ENCODE measurements around the gene UBL3.
A peak's percentile ranks its signal among the peaks of the same experiment; 100 is the strongest.

Gene UBL3

DNA sequence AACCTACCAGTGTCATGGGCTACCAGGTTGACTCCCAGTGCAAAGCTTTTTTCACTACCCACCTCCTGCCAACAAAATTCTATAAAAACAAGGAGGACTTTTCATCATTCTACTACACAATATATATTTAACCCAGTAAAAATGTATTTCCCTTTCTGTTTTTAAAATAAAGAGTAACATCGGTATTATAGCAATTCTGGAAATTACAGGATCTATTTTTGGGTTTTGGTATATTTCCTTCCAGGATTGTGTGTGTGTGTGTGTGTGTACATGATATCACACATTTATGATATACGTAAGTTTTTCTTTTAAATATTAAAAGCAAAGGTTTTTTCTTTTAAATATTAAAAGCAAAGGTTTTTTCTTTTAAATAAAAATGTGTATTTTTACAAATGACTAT, 6.0 kb upstream of the UBL3 start:
- no peak for DNase-seq

DNA sequence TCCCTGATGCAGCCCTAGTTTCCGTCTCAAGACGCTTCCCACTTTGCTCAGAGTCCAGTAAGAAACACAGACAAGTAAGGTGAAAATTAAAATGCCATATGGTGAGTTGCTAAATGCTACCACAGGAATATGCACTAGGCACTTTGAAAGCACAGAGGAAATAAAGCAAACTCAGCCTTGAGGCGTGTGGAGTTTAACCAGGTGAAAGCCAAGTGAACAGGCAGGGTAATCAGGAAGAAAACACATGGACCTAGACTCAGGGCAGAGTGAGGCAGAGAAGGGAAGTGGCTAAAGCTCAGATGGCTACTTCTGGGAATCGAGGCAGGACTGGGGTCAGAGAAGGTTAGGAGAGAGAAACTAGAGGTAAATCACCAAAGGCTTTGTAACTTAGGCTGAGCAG, 5.4 kb upstream of the UBL3 start:
- DNase-seq: no peak

DNA sequence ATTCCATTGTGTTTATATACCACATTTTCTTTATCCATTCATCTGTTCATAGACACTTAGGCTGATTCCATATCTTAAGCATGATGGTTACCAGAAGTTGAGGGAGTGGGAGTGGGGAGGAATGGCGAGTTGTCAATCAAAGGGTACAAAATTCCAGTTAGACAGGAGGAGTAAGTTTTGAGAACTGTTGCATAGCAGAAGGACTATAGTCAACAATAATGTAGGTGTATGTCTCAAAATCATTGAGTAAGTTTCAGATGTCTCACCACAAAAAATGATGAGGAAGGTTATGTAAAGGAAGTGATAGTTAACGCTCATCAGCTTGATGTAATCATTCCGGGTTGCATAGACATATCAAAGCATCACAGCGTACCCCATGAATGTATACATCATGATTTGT, 4.6 kb upstream of the UBL3 start:
- DNase-seq: no peak

DNA sequence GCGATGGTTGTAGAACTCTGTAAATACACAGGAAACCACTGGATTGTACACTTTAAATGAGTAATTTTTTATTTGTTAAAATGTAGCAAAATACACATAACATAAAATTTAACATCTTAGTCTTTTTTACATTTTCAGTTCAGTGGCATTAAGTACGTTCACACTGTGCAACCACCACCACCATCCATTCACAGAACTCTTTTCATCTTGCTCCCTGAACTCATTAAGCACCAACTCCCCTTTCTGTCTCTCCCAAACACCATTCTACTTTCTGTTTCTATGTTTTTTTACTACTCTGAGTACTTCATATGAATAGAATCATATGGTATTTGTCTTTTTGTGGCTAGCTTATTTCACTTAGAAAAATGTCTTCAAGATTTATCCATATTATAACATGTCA, 2.7 kb upstream of the UBL3 start:
- no peak for DNase-seq

DNA sequence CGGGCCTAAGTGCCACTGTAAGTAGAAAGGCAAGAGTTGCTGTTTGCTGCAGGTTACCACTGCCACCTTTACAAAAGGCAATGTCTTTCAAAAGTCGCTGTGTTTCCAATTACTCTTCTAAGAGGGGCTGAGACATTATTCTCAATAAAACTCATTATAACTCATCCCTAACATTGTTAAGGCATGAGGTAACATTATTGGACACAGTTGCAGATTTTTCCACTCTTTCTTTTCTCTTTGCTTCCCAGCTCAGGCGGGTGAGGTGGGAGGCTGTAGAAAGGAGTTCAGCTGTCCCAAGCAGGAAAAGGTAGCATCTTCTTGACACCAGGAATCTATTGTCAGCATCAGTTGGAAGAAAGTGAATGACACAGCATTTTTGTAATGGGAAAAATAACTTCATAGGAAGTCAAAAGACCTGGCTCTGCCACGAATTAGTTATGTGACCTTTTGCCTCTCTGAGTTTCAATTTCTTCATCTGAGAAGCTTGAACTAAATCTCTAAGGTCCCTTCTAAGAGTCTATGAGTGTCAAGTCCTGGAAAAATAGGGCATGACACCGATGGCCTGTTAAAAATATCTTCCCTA, 2.1 kb upstream of the UBL3 start:
- DNase-seq: no peak

- peak in 1 of 2 experiments; percentile 4 for DNase-seq
These were observed 645 bp downstream of the UBL3 start for GRCh38 chr13:29849731-29850212.

DNA sequence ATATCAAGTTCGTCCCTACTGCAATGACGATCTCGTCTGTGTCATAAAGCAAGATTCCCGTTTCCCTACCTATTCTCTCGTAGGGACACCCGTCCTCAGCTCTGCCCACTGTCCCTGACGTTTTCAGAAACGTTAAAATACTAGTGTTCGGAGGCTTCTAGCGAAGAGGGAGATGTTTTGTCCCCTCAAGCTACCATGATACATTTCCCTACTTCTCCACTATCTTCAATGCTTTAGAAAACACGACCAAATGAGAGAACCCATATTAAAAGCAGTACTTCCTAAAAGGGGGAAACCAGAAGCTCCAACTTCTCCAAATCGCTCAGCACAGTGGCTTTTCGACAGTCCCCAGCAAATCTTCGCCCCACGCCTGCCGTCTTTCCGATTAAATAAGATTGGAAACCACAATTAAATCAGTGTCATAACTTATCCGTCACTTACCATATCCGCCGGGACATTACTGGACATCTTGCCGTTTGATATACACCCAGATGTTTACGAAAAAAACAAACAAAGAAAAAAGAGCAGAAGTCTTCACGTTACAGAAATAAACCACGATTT, 1.3 kb downstream of the UBL3 start:
- no peak for DNase-seq

DNA sequence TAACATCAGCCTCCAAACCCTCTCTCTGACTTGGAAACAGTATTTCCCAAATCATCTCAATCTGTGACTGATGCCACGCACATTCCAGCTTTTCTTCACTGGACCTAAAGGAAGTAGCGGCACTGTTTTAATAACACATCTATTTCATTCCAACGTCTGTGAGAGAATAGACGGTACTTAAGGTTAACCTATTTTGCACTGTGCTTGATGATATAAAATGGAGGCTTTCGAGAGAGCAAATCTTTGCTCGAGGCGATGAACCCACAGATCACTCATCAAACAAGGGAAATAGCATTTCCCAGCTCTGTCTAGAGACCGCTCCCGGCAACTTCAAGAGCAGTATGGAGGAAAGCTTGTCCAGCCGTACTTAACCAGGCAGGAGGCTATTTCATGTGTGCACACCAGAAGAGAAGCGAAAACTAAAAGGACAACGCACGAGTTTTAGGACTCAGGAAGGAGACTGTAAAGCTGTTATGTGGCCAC, 2.9 kb downstream of the UBL3 start:
- no peak for DNase-seq

GRCh38 chr13:29846475-29847256, 3.8 kb downstream of the UBL3 start:
- DNase-seq: no peak

DNA sequence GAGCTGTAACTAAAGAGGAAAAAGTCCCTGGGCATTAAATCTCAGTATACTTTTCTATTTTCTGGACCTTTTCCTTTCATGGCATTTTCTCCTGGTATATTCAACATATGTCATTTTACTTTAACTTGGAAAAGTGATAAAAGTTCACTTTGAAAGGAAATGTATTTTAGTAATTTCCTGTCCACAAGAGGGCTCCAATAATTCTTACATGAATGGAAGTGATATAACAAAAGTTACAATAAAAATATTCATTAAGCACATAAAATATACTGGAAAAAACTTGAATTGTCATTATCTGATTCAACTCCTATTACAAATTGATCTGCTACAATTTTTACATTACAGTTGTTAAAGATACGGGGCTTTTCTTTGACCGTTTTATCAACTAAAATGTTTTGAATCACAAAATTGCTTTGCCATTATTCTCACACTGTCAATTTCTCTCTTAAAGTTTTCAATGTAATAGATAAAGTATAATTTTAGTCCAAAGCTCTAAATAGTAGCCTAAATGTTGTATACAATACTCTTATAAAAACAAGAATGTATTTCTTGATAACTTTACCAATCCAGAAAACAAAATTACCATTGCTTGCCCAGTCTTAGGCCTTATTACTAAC, 4.9 kb downstream of the UBL3 start:
- DNase-seq: no peak

- DNase-seq: no peak
These were observed 6.0 kb downstream of the UBL3 start for GRCh38 chr13:29844441-29844840.

- no peak for DNase-seq
These were observed 9.8 kb downstream of the UBL3 start for GRCh38 chr13:29840585-29840984.

DNA sequence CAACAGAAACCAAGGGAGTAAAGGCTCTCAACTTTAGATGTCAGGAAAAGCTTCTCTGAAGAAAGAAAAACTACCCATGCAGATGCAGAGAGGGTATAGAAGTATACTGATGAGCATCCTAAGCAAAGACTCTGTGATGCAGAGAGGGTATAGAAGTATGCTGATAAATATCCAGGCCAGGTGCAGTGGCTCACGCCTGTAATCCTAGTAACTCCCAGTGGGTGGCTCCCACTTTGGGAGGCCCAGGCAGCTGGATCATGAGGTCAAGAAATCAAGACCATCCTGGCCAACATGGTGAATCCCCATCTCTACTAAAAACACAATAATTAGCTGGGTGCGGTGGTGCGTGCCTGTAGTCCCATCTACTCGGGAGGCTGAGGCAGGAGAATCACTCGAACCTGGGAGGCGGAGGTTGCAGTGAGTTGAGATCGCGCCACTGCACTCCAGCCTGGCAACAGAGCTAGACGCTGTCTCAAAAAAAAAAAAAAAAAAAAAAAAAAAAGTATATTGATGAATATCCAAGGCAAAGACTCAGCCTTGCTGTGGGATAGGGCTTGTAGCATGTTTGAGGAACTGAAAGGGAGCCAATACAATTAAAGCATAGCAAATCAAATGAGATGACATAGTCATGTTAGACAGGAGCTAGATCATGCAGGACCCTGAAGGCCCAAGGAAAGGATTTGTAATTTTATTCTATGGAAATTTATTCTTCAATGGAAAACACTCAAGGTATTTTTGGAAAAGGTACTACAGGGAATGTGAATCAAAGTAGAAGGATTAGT, 14.9 kb downstream of the UBL3 start:
- no peak for DNase-seq

- no peak for DNase-seq
These were observed 17.6 kb downstream of the UBL3 start for GRCh38 chr13:29832761-29833298.

DNA sequence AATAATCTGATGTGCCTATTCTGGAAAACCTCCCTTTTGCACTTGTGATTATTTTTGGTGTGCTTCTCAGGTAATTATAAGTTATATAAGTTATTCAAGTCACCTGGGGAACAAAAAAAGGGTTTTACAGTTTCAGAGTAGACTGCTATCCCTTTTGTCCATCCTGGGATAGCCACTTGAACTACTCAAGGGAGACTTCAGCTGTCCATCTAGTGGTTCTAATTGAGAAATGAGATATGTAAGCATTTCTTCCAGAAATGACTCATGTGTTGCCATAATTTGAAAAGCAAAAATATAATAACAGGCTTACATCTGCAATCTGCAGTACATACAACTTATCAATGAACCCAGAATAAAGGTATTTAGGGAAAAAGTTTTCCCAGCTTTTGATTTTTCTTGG, 20.4 kb downstream of the UBL3 start:
- DNase-seq: no peak

- DNase-seq: no peak
These were observed 31.3 kb downstream of the UBL3 start for GRCh38 chr13:29819143-29819542.

DNA sequence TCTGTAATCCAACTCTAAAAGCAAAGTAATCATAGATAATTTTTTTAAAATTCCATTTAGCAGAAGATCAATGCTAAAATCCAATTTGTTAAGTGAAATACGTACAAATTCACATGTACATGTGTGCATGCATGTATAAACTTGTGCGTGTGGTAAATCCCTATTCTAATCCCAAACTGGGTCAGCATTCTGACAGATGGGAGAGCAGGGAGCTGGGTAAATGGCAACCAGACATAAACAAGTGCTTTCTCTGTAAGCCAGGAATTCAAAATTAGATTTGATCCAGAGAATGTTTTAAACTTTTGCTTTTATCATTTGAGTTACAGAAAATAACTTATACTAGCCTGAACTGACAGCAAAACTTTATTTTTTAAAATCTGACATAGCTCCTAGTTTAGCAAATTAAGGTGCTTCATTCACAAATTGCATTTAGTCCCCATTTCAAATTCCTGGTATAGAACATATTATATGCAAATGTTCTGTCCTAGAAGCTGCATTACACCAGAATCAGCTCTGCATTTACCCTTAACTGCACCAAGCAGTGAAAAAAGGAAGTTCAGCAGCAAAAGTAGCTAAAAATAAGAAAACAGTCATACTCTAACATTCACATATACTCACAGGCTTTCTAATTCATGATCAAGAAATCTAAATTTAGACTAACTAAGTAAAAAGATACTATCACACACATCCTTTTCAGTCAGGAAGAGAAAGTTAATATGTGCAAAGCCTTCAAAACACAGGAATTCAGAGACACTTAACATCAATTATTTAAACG, 32.6 kb downstream of the UBL3 start:
- DNase-seq: no peak

DNA sequence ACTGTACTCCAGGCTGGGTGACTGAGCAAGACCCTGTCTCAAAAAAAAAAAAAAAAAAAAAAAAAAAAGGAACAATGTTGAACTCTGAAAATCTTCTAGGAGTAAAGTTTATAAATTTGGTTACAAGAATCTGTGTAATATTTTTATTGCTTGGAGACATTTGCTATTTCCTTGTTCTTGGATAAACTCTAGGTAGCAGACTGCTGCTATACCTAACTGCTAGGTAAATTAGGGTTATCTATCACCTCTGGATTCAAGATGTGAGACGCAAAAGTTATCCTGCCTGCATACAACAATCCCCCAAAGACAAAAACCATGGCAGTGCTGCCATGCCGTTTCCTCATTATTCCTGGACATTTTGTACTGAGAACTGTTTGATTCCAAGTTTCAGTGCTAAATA, 33.7 kb downstream of the UBL3 start:
- no peak for DNase-seq

DNA sequence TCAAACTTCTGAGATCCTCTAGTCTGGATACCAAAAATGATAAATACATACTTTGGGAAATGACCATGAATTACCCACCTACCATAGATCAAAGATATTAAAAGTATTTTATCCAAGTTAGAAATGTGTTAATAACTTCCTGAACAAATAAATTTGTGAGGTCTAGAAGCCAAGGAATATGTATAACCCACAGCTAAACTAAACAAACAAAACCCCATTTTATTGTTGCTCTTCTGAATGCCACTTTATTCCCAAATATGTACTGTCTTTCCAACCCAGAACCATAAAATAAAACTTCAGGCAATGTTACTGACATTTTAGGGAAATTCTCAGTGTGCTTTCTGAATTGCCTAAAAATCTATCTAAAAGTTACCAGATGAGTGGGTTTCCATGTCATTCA, 35.1 kb downstream of the UBL3 start:
- no peak for DNase-seq

- no peak for DNase-seq
These were observed 39.5 kb downstream of the UBL3 start for GRCh38 chr13:29810898-29811297.

- no peak for DNase-seq
These were observed 40.2 kb downstream of the UBL3 start for GRCh38 chr13:29810145-29810742.
